ENCODE results near the gene PTPRH. TPM values are rescaled to one million over a fixed set of nuclear protein-coding genes. Genes with fewer than 3 reads are reported as not detected.
"Not testable (repeated sequence)": the region's sequence is repeated elsewhere in the genome, so short reads cannot be mapped to it uniquely, and the experiment has no call there.

PTPRH gene
- total RNA-seq, 1 donor from 2014 or later, result 0.39 TPM

- DNase-seq, result no peak
These were observed 29.5 kb downstream of the PTPRH start, which contains the start of gene SYT5 for GRCh38 chr19:55179606-55180484. Gene SYT5, minus strand, starts transcription at chr19:55180289. Its CDS starts 1,248 bp downstream, at chr19:55179041.

GRCh38 chr19:55178781-55179599, 30.3 kb downstream of the PTPRH start:
- no peak for DNase-seq

GRCh38 chr19:55176076-55176475, 33.2 kb downstream of the PTPRH start:
- DNase-seq, result no peak

- no peak for DNase-seq
These were observed 34.0 kb downstream of the PTPRH start for GRCh38 chr19:55175117-55175867.

- no peak for DNase-seq
These were observed 34.7 kb downstream of the PTPRH start for GRCh38 chr19:55174425-55175116.

GRCh38 chr19:55173714-55174409, 35.4 kb downstream of the PTPRH start:
- no peak for DNase-seq

- no peak for DNase-seq
These were observed 36.1 kb downstream of the PTPRH start for GRCh38 chr19:55173186-55173713.

GRCh38 chr19:55172741-55173140, 36.6 kb downstream of the PTPRH start:
- no peak for DNase-seq

- not testable (repeated sequence) for DNase-seq
These were observed 37.0 kb downstream of the PTPRH start for GRCh38 chr19:55172318-55172717.

GRCh38 chr19:55171440-55171839, 37.9 kb downstream of the PTPRH start:
- no peak for DNase-seq

GRCh38 chr19:55169136-55169535, 40.2 kb downstream of the PTPRH start:
- DNase-seq, result no peak

- peak; percentile 89 for DNase-seq
These were observed 42.6 kb downstream of the PTPRH start, which contains the start of gene DNAAF3 for GRCh38 chr19:55166530-55167268. Gene DNAAF3, minus strand, starts transcription at chr19:55166613. Its CDS starts 200 bp downstream, at chr19:55166413.

GRCh38 chr19:55165952-55166529, 43.3 kb downstream of the PTPRH start:
- no peak for DNase-seq

GRCh38 chr19:55161571-55162322, 47.6 kb downstream of the PTPRH start:
- DNase-seq, result no peak

GRCh38 chr19:55160986-55161365, 48.3 kb downstream of the PTPRH start:
- DNase-seq, result no peak

GRCh38 chr19:55160128-55160985, 48.9 kb downstream of the PTPRH start:
- peak; percentile 10 for DNase-seq

GRCh38 chr19:55158848-55159749, 50.2 kb downstream of the PTPRH start:
- no peak for DNase-seq
